IPS-18c (cell line): ENCODE measurements around the gene NSG2.
"Not testable (repeated sequence)": the region's sequence is repeated elsewhere in the genome, so short reads cannot be mapped to it uniquely, and the experiment has no call there.

ENCODE experiments used
- H3K4me3 ChIP-seq: 2 replicates; pipeline ENCODE4 v1.7.0; 2013; ENCODE audit warnings: low read depth, mild to moderate bottlenecking, low read length, moderate library complexity; ENCODE audit not compliant: insufficient read depth
- H3K9me3 ChIP-seq: one replicate; pipeline ENCODE4 v1.6.1; 2013; ENCODE audit warnings: mild to moderate bottlenecking, low read length, moderate library complexity; ENCODE audit not compliant: control insufficient read depth, insufficient read depth

NSG2 gene

DNA sequence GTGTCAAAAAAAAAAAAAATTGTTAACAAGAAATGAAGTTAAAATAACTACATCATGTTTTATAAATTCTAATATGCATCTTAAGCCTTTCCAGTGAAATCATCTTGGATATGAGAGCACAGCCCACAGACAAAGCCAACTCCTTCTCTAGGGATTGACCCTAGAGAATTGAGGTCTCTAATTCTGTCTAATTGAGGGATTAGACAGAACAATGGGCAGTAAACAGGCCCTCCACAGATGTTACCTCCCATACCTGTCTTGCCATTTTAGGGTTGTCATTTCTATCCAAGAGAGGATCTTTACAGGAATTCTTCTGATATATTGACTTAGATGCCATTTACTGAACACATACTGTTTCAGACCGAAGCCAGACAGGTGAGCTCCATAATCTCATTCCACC, 42.3 kb downstream of the NSG2 start:
- peaks cover 4% of the 10 kb centered on the region for H3K9me3 ChIP-seq
- H3K4me3 ChIP-seq, result no peak overlapping the region

- peaks cover 4% of the 10 kb centered on the region for H3K9me3 ChIP-seq
Measured at GRCh38 chr5:174090129-174090528, 44.6 kb downstream of the NSG2 start.

GRCh38 chr5:174093123-174093522, 47.6 kb downstream of the NSG2 start:
- Histone ChIP-seq H3K9me3 (no peaks in the 10 kb centered on the region), H3K4me3 (no peak overlapping the region)

More at GRCh38 chr5:174090129-174090528, 44.6 kb downstream of the NSG2 start:
- no peak overlapping the region for H3K4me3 ChIP-seq

DNA sequence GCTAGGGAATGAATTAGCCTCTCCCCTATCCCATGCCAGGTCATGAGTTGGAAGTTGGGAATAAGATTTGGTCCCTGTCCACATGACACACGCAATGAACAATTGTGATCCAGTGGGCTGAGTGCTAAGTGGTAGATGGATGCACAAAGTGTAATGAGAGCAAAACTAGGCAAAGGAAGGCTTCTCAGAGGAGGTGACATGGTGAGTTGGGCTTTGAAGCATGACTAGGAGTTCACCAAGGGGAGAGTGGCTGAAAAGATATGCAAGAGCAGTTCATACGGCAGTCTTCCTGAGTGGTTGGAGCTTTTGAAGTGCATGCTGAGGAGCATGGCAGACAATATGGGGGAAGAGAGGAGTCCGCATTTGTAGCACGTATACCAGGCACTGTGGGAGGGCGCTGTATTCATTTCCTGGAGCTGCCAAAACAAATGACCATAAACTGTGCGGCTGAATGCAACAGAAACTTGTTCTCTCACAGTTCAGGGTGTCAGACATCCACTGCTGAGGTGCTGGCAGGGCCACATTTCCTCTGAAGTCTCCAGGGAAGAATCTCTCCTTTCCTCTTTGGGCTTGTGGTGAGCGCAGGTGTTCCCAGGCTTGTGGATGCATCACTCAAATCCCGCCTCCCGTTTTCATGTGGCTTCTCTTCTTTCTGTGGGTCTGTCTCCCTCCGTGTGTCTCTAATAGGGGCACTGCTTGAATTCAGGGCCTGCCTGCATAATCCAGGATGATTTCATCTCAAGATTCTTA, 49.5 kb downstream of the NSG2 start:
- H3K9me3 ChIP-seq, result no peaks in the 10 kb centered on the region
- no peak overlapping the region for H3K4me3 ChIP-seq

DNA sequence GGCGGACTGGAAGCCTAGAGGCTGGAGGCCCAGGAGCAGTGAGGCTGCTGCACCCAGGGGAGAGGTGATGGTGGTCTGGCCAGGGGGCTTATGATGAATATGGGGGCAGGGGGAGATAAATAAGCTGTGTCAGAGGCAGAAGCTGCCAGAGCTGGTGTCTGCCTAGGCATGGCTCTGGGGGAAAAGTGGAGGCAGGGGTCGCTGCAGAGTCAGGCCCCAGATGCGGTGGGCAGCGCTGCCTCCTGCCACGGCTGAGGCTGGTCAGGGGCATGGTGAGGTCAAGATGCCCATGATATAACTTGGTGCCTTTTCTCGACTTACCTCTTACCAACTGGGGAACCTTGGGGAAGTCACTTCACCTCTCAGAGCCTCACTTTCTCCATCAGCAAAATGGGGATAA, 51.1 kb downstream of the NSG2 start:
- H3K9me3 ChIP-seq, result no peaks in the 10 kb centered on the region

DNA sequence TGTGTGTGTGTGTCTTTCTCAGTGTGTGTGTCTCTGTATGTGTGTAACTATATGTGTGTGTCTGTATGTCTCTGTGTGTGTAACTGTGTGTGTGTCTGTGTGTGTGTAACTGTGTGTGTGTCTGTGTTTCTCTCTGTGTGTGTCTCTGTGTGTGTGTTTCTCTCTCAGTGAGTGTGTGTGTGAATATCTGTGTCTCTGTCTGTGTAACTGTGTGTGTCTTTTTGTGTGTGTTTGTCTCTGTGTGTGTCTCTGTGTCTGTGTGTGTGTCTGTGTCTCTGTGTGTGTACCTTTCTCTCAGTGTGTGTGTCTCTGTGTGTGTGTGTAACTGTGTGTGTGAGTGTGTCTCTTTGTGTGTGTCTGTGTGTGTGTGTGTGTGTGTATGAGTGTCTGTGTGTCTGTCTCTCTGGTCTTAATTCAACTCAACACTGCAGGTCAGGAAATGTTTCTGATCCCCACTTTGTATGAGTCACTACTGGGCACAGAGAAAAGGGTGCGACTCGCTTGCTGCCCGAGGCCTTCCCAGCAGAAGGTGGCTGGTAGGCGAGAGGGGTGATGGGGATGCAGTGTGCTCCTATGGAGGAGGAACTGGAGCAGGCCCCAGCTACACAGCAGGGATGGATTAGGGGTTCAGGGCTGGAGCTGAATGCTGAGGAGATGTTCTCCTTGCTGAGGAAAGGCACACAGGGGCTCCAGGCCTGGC, 52.1 kb downstream of the NSG2 start:
- Histone ChIP-seq H3K4me3 (no peak overlapping the region), H3K9me3 (no peaks in the 10 kb centered on the region)

More for the DNA sequence above, 51.1 kb downstream of the NSG2 start:
- H3K4me3 ChIP-seq, result no peak overlapping the region

- Histone ChIP-seq H3K9me3 (no peaks in the 10 kb centered on the region), H3K4me3 (no peak overlapping the region)
Measured at GRCh38 chr5:174098694-174099093, 53.2 kb downstream of the NSG2 start.

- Histone ChIP-seq H3K4me3 (no peak overlapping the region), H3K9me3 (no peaks in the 10 kb centered on the region)
Measured at GRCh38 chr5:174100490-174100889, 55.0 kb downstream of the NSG2 start.

DNA sequence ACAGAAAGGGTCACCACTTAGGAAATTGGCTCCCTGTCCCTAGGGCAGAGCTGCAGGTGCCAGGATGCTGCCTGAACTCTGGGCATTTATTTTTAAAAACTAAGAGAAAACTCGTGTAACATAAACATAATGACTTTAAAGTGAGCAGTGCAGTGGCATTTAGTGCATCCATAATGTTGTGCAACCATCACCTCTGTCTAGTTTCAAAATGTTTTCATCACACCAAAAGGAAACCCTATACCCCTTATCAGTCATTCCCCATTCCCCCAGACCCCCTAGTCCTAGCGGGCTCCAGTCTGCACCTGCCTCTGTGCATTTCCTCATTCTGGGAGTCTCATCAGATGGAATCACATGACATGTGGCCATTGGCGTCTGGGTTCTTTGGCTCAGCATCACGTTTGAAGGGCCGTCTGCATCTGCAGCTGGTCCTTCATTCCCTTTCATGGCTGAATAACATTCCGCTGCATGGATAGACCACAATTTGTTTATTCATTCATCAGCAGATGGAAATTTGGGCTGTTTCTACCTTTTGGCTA, 55.8 kb downstream of the NSG2 start:
- Histone ChIP-seq H3K4me3 (no peak overlapping the region), H3K9me3 (no peaks in the 10 kb centered on the region)

DNA sequence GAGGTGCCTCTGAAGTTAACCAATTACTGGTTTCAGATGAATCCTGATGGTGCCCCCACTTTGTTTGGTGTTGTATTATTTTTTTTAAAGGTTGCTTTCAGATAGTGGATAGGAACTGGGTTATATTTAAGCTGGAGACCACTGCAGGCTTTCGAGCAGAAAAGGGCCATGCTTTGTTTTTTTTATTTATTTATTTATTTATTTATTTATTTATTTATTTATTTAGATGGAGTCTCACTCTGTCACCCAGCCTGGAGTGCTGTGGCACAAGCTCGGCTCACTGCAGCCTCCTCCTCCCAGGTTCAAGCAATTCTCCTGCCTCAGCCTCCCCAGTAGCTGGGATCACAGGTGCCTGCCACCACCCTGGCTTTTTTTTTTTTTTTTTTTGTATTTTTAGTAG, 57.1 kb downstream of the NSG2 start:
- not testable (repeated sequence) for H3K4me3 ChIP-seq, H3K9me3 ChIP-seq

DNA sequence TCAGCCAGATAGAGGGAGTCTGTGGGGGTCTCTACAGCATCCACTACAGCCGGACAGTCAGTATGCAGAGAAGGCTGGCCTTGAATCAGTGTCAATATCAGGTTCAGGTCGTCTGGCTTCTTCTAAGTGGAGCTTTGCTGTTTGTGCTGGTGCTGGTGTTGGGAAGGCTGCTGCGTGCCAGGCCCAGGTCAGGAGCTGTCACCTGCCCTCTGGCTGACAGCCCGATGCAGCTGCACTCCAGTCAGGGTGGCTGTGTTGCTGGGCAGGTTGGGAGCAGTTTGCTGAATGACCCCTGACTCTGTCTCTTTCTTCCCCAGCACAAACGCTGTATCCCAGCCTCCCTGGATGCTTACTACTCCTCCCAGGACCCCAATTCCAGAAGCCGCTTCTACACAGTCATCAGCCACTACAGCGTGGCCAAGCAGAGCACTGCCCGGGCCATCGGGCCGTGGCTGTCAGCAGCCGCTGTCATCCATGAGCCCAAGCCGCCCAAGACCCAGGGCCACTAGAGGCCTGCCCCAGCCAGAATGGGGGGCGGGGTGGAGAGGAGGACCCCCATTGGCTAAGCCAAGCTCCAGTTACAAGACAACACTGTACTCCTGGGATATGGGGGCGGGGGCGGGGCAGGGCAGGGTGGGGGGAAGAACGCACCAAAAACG, 61.6 kb downstream of the NSG2 start:
- Histone ChIP-seq H3K4me3 (no peak overlapping the region), H3K9me3 (no peaks in the 10 kb centered on the region)

- no peaks in the 10 kb centered on the region for H3K9me3 ChIP-seq
- H3K4me3 ChIP-seq, result no peak overlapping the region
Measured at GRCh38 chr5:174108745-174109144, 63.2 kb downstream of the NSG2 start.

- Histone ChIP-seq H3K4me3 (no peak overlapping the region), H3K9me3 (no peaks in the 10 kb centered on the region)
Measured at GRCh38 chr5:174109698-174110260, 64.3 kb downstream of the NSG2 start.

- Histone ChIP-seq H3K9me3 (no peaks in the 10 kb centered on the region), H3K4me3 (no peak overlapping the region)
Measured at GRCh38 chr5:174110310-174110709, 64.8 kb downstream of the NSG2 start.

DNA sequence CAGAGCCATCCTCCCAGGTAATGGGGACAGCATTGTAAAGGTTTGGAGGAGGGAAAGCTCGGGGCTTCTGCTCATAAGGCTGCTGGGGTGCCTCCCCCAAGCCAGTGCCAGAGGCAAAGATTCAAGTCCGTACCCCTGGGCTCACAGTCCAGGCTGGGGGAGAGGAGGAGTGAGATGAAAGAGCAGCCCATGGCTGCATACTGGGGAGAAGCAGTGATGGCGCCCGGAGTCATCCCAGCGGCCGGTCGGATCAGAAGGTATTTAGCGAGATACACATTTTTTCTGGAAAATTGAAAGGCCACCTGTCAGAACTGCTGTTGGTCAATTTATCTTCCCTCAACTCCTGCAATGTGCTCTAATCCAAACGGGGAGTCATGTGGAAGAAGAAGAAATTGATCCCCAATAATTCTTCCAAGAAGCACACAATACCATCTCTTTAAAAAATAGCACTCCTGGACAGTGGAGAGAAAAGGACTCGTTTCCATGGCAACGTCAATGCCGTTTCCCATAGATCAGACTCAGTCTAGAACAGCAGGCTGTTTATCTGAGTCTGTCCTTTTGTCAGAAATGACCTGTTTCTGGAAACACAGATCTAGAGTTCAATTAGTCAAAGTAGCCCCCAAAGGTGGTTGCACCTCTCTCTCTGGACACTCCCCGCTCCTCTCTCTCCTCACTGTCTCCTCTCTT, 65.9 kb downstream of the NSG2 start:
- no peak overlapping the region for H3K4me3 ChIP-seq
- H3K9me3 ChIP-seq, result no peaks in the 10 kb centered on the region

- Histone ChIP-seq H3K4me3 (no peak overlapping the region), H3K9me3 (no peaks in the 10 kb centered on the region)
Measured at GRCh38 chr5:174115226-174115625, 69.7 kb downstream of the NSG2 start.

DNA sequence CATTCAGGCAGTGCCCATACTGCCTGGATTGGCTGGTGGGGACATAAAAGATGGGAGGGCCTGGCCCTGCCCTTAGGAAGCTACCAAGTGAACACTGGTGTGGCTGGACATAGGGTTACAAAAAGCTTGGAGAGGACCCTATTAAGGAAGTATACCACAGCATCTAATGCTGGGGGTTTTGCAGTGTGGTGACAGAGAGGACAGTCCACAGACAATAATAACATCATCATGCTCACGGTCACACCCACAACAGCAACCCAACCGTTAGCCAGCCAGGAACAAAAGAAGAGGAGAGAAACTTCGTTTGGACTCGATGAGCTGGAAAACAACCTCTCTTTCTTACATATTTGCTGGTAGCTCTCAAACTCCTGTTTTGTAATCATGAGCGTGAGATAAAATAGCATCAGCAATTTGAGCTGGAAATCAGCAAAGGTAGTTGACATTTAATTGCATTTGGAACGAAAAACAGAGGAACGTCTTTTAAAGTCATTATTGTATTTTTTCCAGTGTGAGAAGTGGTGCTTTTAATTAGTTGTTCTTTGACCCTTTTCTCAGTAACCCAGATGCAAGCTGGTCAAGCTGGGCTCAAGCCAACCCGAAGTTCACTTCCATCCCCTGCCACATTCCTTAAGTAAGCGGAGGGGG, 73.4 kb downstream of the NSG2 start:
- H3K9me3 ChIP-seq, result no peaks in the 10 kb centered on the region
- no peak overlapping the region for H3K4me3 ChIP-seq
